GM12892 (cell line): ENCODE results near the gene UVSSA.

Experiments used
- DNase-seq: peaks from one replicate; pipeline ENCODE4 v3.0.0; 2011; ENCODE audit not compliant: insufficient read length
- FAIRE-seq: peaks from 2 replicates; lab custom pipeline; 2011; peaks lifted over from hg19 to GRCh38; lab: Jason Lieb, UNC
- POLR2A ChIP-seq: IDR thresholded peaks from 2 replicates; pipeline ENCODE4 v1.6.1; 2011; ENCODE audit warnings: low read depth, low read length, control low read depth
- POLR2AphosphoS5 ChIP-seq: IDR thresholded peaks from 2 replicates; pipeline ENCODE4 v1.6.1; 2011; ENCODE audit warnings: low read depth, low read length, control low read depth
- TAF1 ChIP-seq: IDR thresholded peaks from 2 replicates; pipeline ENCODE4 v1.6.1; 2011; ENCODE audit warnings: low read depth, mild to moderate bottlenecking, control low read depth, low read length, borderline replicate concordance

Gene UVSSA

GRCh38 chr4:1395941-1396805 lies 49.2 kb downstream of the UVSSA start:
- TF ChIP-seq POLR2A (no peak), POLR2AphosphoS5 (no peak), TAF1 (no peak)
- FAIRE-seq = no peak
- peak; percentile 13 for DNase-seq

GRCh38 chr4:1396806-1397455 lies 49.9 kb downstream of the UVSSA start:
- FAIRE-seq (no peak), DNase-seq (peak; percentile 18)
- TF ChIP-seq TAF1 = no peak
- no peak for TF ChIP-seq POLR2AphosphoS5
- no peak for TF ChIP-seq POLR2A

GRCh38 chr4:1398681-1399507 lies 51.9 kb downstream of the UVSSA start:
- FAIRE-seq = no peak
- peak; percentile 18 for DNase-seq
- TF ChIP-seq POLR2AphosphoS5 (no peak), TAF1 (no peak), POLR2A (no peak)

GRCh38 chr4:1399508-1400190 lies 52.6 kb downstream of the UVSSA start:
- DNase-seq (peak; percentile 15), FAIRE-seq (no peak)
- TF ChIP-seq POLR2A (no peak), TAF1 (no peak), POLR2AphosphoS5 (no peak)

GRCh38 chr4:1400191-1400805 lies 53.3 kb downstream of the UVSSA start:
- FAIRE-seq (no peak), DNase-seq (peak; percentile 13)
- no peak for TF ChIP-seq POLR2A
- TF ChIP-seq POLR2AphosphoS5 = no peak
- TF ChIP-seq TAF1 = no peak

GRCh38 chr4:1400831-1401408 lies 53.9 kb downstream of the UVSSA start:
- TF ChIP-seq POLR2A (no peak), TAF1 (no peak), POLR2AphosphoS5 (no peak)
- DNase-seq (peak; percentile 14), FAIRE-seq (no peak)

GRCh38 chr4:1401409-1402020 lies 54.5 kb downstream of the UVSSA start:
- FAIRE-seq (no peak), DNase-seq (no peak)
- TF ChIP-seq POLR2AphosphoS5 = no peak
- no peak for TF ChIP-seq POLR2A
- TF ChIP-seq TAF1 = no peak

- FAIRE-seq (no peak), DNase-seq (peak; percentile 18)
- no peak for TF ChIP-seq POLR2AphosphoS5
- TF ChIP-seq TAF1 = no peak
- no peak for TF ChIP-seq POLR2A
Measured at GRCh38 chr4:1402021-1402515, 55.1 kb downstream of the UVSSA start.

GRCh38 chr4:1402516-1403091 lies 55.6 kb downstream of the UVSSA start:
- DNase-seq (peak; percentile 25), FAIRE-seq (no peak)
- TF ChIP-seq POLR2A = no peak
- no peak for TF ChIP-seq POLR2AphosphoS5
- no peak for TF ChIP-seq TAF1
